Measurements from ENCODE around the gene DUSP7.

DNA sequence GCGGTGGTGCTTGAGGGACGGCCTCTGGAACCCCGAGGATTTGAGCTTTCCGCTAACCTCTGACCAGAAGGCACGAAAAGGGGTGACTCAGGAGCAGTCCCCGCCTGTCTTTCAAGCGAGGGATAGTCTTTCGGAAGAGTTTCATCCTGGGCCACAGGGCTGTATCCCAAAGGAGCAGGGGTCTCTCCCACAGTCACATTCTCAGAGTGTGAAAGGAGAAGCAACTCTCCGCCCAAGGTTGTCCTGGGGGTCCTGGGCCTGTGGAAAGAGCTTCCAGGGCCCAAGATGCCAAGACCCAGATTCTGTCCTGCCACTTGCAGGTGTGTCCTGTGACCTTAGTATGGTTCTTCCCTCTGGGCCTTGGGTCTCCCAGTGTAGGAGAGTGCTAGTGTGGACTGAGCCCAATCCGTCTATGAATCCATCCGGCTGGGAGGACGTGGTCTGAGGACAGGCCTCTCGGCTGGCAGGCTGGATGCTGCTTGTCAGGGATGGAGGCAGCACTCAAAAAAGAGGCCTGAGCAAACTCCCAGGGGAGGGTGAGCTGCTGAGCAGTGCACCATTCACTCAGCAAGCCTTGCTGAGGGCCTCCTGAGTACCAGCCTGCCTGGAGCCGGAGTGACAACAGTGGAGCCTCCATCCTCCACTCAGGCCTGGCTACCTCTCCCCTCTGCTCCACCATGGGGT lies 1.6 kb upstream of the DUSP7 start:
- TF ChIP-seq MYC (IDR thresholded peaks at IDR 0.05; ENCODE audit: low read depth, low read length), result no peak
- no peak for TF ChIP-seq MYC (CRISPR knock-in tag; IDR thresholded peaks at IDR 0.05; ENCODE audit: borderline replicate concordance, low read depth)
- no peak for TF ChIP-seq SUPT5H (IDR thresholded peaks at IDR 0.05)
- TF ChIP-seq, protein P1, sequence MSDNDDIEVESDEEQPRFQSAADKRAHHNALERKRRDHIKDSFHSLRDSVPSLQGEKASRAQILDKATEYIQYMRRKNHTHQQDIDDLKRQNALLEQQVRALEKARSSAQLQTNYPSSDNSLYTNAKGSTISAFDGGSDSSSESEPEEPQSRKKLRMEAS (CRISPR knock-in tag; IDR thresholded peaks at IDR 0.05), result no peak
- TF ChIP-seq HMG20A (CRISPR knock-in tag; conservative IDR thresholded peaks at IDR 0.05), result no peak
- no peak for TF ChIP-seq CBX8 (IDR thresholded peaks at IDR 0.05; ENCODE audit: borderline replicate concordance, extremely low read depth, low read depth, low read length, poor library complexity, severe bottlenecking)
- TF ChIP-seq NCOA6 (IDR thresholded peaks at IDR 0.05), result no peak
- TF ChIP-seq RBBP5 (IDR thresholded peaks at IDR 0.05; ENCODE audit: borderline replicate concordance, insufficient read depth, low read length, poor library complexity, severe bottlenecking), result no peak
- TF ChIP-seq, protein P2, sequence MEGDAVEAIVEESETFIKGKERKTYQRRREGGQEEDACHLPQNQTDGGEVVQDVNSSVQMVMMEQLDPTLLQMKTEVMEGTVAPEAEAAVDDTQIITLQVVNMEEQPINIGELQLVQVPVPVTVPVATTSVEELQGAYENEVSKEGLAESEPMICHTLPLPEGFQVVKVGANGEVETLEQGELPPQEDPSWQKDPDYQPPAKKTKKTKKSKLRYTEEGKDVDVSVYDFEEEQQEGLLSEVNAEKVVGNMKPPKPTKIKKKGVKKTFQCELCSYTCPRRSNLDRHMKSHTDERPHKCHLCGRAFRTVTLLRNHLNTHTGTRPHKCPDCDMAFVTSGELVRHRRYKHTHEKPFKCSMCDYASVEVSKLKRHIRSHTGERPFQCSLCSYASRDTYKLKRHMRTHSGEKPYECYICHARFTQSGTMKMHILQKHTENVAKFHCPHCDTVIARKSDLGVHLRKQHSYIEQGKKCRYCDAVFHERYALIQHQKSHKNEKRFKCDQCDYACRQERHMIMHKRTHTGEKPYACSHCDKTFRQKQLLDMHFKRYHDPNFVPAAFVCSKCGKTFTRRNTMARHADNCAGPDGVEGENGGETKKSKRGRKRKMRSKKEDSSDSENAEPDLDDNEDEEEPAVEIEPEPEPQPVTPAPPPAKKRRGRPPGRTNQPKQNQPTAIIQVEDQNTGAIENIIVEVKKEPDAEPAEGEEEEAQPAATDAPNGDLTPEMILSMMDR (IDR thresholded peaks at IDR 0.05 in 2 of 3, conservative IDR thresholded peaks at IDR 0.05 in 1 of 3; ENCODE audit: insufficient read depth in 2 of 3, low read depth in 1 of 3, low read length in 3 of 3), result no peak
- no peak for TF ChIP-seq SMC3 (conservative IDR thresholded peaks at IDR 0.05; ENCODE audit: insufficient read depth, low read depth, low read length)
- no peak for TF ChIP-seq FOXJ2 (tag; IDR thresholded peaks at IDR 0.05)
- no peak for TF ChIP-seq CBX5 (IDR thresholded peaks at IDR 0.05; ENCODE audit: borderline replicate concordance, low read depth)
- TF ChIP-seq ZNF12 (CRISPR knock-in tag; IDR thresholded peaks at IDR 0.05), result no peak
- no peak for TF ChIP-seq XRCC5 (IDR thresholded peaks at IDR 0.05; ENCODE audit: low read depth, low read length)
